H7 (cell line): ENCODE measurements around the gene KLHL29. TPM values are rescaled to one million over a fixed set of nuclear protein-coding genes. Genes with fewer than 3 reads are reported as not detected.
A peak's percentile ranks its signal among the peaks of the same experiment; 100 is the strongest.

Experiments used
- DNase-seq: peaks from one replicate; pipeline ENCODE4 v3.0.0; 2012
- H3K27me3 ChIP-seq: 2 replicates; pipeline ENCODE4 v1.6.0; 2011; ENCODE audit warnings: mild to moderate bottlenecking, low read length; ENCODE audit not compliant: control insufficient read depth, insufficient read depth
- H3K36me3 ChIP-seq: replicated peaks from 2 replicates; pipeline ENCODE4 v1.5.1; 2011; ENCODE audit warnings: low read length; ENCODE audit not compliant: control insufficient read depth, insufficient read depth
- H3K4me3 ChIP-seq: 2 replicates; pipeline ENCODE4 v1.5.1; 2011; ENCODE audit warnings: low read depth, mild to moderate bottlenecking, control low read depth, low read length, moderate library complexity; ENCODE audit not compliant: insufficient read depth
- total RNA-seq: library from RNA; depleted of rRNA; stranded (reverse); fragments of >200 nt; shearing (Covaris generic); gene quantifications from 2 replicates; pipeline ENCODE4 v1.2.3, GENCODE V29; 2014

KLHL29 gene
- total RNA-seq, 1 experiment from 2014 or later, result 6.2 TPM

- no peak overlapping the region for H3K4me3 ChIP-seq
- no peak for DNase-seq
- H3K27me3 ChIP-seq, result no peaks in the 10 kb centered on the region
- H3K36me3 ChIP-seq, result no peaks in the 10 kb centered on the region
These were observed 33.5 kb downstream of the KLHL29 start for GRCh38 chr2:23418461-23418911.

DNA sequence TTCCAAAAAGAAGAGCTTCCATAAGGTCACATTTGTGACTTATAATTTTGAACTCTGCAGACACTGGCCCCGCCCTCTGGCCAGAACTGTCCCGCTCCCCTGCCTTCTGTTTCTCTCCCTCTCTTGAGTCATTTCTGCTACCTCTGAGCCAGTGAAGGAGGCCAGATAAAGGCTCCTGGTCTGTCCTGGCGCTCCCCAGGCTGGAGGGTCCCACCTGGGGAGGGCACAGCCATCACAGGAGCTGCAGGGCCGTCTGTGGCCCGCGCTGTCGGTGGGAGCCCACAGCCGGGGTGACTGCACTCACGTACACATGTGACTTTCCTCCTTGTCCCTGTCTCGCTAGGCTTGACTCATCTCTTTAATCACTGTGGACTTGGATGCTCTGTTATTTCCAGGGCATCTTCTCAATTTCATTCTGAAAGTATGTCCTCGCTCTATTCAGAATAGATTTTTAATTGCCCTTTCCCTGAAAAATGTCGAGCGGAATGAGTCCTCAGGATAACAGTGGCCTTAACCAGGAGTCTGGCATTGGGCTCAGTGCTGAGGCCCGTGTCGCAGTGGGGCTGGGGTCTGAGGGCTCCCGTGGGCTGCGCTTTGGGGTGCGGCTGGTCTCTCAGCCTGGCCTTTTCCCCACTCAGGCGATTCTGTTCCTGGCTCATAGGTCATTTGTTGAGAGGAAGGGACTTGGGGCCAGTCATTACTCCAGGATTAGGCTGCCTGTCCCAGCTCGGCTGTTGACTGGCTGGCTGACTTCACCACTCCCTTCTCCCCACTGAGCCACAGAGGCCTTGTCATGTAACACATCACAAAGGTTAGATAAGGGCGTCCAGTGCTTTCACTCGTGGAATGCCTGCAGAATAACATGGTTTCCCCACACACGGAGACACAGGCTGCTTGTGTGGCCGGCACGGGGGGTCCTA is 34.5 kb downstream of the KLHL29 start:
- no peak for DNase-seq
- H3K36me3 ChIP-seq, result no peaks in the 10 kb centered on the region
- H3K27me3 ChIP-seq, result no peaks in the 10 kb centered on the region
- H3K4me3 ChIP-seq, result no peak overlapping the region

DNA sequence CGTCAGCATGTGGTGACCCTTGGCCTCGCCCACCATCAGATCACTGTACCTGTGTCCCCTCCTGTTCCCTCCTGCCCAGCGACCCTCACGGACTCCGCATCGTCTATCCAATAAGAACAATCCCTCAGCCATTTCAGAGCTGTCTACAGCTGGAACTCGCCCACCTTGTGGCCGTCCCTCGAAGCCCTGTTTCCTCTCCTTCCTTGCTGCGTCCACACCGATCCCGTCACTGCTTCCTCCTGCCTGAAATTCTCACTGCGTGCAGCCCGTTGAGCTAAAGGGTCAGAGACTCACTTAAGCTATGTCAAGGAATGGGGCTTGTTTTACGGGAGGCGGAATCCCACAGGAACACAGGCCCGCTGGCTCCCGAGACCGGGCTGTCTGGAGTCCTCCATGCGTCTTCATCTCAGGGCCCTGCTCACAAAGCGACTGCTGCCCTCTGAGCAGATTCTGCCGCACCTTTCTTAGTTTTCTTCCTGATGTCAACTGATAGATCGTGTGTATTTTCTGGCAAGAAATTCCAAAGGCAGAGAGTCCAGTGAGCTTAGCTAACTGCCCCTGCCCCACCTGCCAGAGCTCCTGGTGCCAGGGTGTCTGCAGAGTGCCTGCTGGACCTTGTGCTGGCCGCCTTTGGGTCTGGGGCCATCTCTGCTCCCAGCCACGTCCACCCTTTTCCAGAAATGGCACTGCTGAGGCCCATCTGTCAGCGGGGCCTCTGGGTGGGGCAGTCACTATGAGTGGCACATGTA is 35.3 kb downstream of the KLHL29 start:
- no peak for DNase-seq
- Histone ChIP-seq H3K4me3 (no peak overlapping the region), H3K27me3 (no peaks in the 10 kb centered on the region), H3K36me3 (no peaks in the 10 kb centered on the region)

GRCh38 chr2:23420840-23421476 is 36.0 kb downstream of the KLHL29 start:
- Histone ChIP-seq H3K4me3 (no peak overlapping the region), H3K36me3 (no peaks in the 10 kb centered on the region), H3K27me3 (no peaks in the 10 kb centered on the region)
- no peak for DNase-seq

GRCh38 chr2:23422089-23423061 is 37.4 kb downstream of the KLHL29 start:
- H3K4me3 ChIP-seq, result no peak overlapping the region
- DNase-seq, result no peak
- H3K36me3 ChIP-seq, result no peaks in the 10 kb centered on the region
- H3K27me3 ChIP-seq, result no peaks in the 10 kb centered on the region

DNA sequence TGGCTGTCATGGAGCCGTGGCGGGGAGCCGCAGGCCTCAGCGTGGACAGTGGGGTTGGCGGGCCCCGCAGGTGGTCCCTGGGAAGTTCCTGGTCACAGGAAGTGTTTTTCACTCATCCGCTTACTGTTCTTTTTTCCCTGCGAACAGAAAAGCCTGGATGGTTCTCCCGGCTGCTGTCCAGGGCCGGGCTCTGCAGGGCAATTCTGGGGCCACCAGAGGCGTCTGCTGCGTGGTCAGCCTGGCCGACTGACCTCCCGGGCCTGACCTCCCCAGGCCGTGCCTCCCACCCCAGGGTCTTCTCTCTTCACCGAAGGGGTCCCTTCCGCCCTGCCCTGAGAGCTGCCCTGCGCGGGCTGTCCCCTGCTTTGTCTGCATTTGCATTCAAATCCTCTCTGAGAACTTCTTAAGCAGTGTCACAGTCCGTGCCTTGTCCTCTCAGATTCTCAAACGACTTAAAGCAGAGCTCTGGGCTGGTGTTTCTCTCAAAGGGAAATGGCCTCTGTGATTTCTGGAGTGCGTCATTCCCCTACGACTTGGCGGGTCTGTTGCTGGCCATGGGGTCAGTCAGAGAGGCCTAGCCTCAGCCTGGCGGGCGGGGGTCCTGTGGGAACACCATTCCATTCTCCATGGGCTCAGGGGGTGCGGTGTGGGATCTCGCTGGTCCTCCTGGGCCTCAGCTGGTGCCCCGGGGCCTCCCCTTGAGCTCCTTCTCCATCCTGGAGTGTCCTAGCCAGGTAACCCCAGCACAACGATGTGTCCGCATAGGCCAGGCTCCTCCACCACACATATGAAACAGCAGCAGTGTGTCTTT is 38.3 kb downstream of the KLHL29 start:
- no peak overlapping the region for H3K4me3 ChIP-seq
- H3K36me3 ChIP-seq, result no peaks in the 10 kb centered on the region
- no peaks in the 10 kb centered on the region for H3K27me3 ChIP-seq
- peak; percentile 62 for DNase-seq

- DNase-seq, result no peak
- no peaks in the 10 kb centered on the region for H3K36me3 ChIP-seq
- H3K27me3 ChIP-seq, result no peaks in the 10 kb centered on the region
- no peak overlapping the region for H3K4me3 ChIP-seq
These were observed 39.1 kb downstream of the KLHL29 start for GRCh38 chr2:23423873-23424680.

- peak; percentile 67 for DNase-seq
- Histone ChIP-seq H3K27me3 (no peaks in the 10 kb centered on the region), H3K4me3 (peak overlapping the region; percentile 8; the same call in 1 of the 2 replicates), H3K36me3 (no peaks in the 10 kb centered on the region)
These were observed 40.4 kb downstream of the KLHL29 start for GRCh38 chr2:23425338-23425871.

- Histone ChIP-seq H3K27me3 (no peaks in the 10 kb centered on the region), H3K4me3 (no peak overlapping the region), H3K36me3 (no peaks in the 10 kb centered on the region)
- DNase-seq, result no peak
These were observed 40.9 kb downstream of the KLHL29 start for GRCh38 chr2:23425885-23426262.

DNA sequence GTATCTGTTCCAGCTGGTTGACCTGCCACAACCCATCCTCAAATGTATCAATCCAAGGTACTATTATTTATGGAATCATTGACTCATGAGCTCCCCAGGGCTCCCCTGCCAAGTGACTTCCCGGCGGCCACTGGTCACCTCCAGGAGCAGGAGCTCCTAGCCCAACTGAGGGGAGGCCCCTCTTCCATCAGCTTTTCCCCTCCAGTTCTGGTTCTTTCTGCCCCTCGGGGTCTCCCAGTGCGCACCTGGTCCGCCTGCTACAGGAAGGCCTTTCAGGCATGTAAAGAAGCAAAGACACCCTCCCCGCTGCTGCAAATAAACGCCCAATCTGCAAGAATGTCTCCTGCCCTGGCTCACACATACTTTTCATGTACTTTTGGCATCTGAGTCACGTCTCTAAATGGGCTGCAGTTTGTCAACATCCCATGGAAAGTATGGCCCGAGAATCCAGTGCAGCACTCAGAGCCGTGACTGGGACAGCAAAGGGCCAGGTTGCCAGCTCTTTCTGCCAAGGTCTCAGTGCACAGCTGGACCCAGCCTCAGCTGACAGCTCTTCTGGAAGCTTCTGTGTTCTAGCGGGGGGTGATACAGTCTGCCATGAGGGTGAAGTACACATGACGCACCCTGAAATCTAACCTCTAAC is 41.4 kb downstream of the KLHL29 start:
- H3K4me3 ChIP-seq, result no peak overlapping the region
- no peaks in the 10 kb centered on the region for H3K27me3 ChIP-seq
- H3K36me3 ChIP-seq, result no peaks in the 10 kb centered on the region
- no peak for DNase-seq

DNA sequence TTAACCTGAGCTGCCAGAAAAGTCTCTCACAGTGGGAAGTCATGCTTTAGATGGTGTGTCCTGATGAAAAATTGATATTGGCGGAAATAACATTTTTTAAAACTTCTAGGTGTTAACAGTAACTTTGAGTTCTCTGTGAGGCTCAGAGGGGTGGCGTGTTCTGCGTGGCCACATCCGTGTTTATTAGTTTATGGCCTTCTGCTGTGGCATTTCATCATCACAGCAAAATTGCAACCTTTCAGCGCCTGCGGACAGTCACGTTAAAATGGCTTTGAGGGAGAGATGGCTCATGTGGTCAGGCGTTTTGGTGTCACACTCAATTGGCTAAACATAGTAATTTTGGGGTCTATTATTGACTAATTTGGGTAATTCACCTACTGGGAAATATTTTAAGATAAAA is 42.4 kb downstream of the KLHL29 start:
- Histone ChIP-seq H3K27me3 (no peaks in the 10 kb centered on the region), H3K36me3 (no peaks in the 10 kb centered on the region), H3K4me3 (no peak overlapping the region)
- no peak for DNase-seq

DNA sequence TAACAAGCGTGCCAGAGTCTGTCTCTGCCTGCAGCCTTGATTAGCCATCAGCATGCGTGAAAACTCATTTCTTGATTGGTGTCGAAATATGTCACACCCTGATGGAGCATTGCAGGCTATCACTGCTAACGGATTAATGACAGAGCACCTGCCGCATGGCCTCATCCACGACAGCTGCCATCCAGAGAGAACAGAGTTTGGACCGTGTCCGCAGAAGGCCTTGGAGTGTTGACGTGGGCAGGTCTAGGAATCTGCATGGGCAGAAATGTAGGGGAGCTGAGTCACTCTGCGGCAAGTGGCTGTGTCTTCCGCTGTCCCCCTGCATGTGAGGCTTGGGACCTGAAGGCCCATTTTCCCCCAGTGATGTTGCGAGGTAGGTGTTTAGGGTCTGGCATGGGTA is 43.0 kb downstream of the KLHL29 start:
- Histone ChIP-seq H3K36me3 (no peaks in the 10 kb centered on the region), H3K4me3 (no peak overlapping the region), H3K27me3 (no peaks in the 10 kb centered on the region)
- no peak for DNase-seq
